Cardiac muscle cell (in vitro differentiated cells and primary cell): ENCODE results near the gene PGAM5. TPM values are rescaled to one million over a fixed set of nuclear protein-coding genes. Genes with fewer than 3 reads are reported as not detected.
A peak's percentile ranks its signal among the peaks of the same experiment; 100 is the strongest.

ENCODE experiments used
- DNase-seq, 2 donors: peaks; one replicate each; pipeline versions ENCODE4 v3.0.0 to v3.0.0-alpha.2; 2010 to 2017; ENCODE audit warnings: low read depth in 1 of 2, low spot score in 1 of 2
- H3K27ac ChIP-seq: fragments of 200-600 bp; sonication (generic); 2 replicates; pipeline ENCODE4 v1.5.1; 2016
- H3K27me3 ChIP-seq: fragments of 200-600 bp; sonication (generic); 2 replicates; pipeline ENCODE4 v1.6.0; 2016; ENCODE audit warnings: control low read depth
- H3K36me3 ChIP-seq: fragments of 200-600 bp; sonication (generic); 2 replicates; pipeline ENCODE4 v1.5.1; 2016; ENCODE audit warnings: control low read depth
- H3K4me1 ChIP-seq: fragments of 200-600 bp; sonication (generic); 2 replicates; pipeline ENCODE4 v1.8.1; 2017; ENCODE audit warnings: low read depth, mild to moderate bottlenecking, mixed run types
- H3K4me3 ChIP-seq: fragments of 200-600 bp; sonication (generic); 2 replicates; pipeline ENCODE4 v1.5.1; 2016; ENCODE audit warnings: mild to moderate bottlenecking
- H3K9me3 ChIP-seq: fragments of 200-600 bp; sonication (generic); 2 replicates; pipeline ENCODE4 v1.5.1; 2017; ENCODE audit warnings: low read depth, mild to moderate bottlenecking, control low read depth
- CTCF ChIP-seq: IDR thresholded peaks from 2 replicates; pipeline ENCODE4 v1.5.1; 2012; ENCODE audit warnings: low read depth, mild to moderate bottlenecking, low read length
- polyA plus RNA-seq: library from polyadenylated mRNA; unstranded; fragments of >200 nt; fragmentation: Nextera tagmentation; extraction: Ambion mirVana; gene quantifications from 2 replicates; pipeline ENCODE4 v1.2.1, GENCODE V29; 2016
- total RNA-seq: library from RNA; depleted of rRNA; stranded (reverse); fragments of >200 nt; gene quantifications from 2 replicates; pipeline ENCODE4 v1.2.3, GENCODE V29; 2016

Gene PGAM5
- total and polyA plus RNA-seq, 2 experiments from 2014 or later = 23.8 to 28.5 TPM

GRCh38 chr12:132766380-132767085, 55.9 kb downstream of the PGAM5 start:
- H3K4me1 ChIP-seq = peaks cover 8% of the 10 kb centered on the region
- H3K27me3 ChIP-seq = no peaks in the 10 kb centered on the region
- H3K27ac ChIP-seq = peak overlapping the region; percentile 84
- TF ChIP-seq CTCF = no peak
- peaks cover 9% of the 10 kb centered on the region for H3K36me3 ChIP-seq
- peak; percentile 38 to 68 for DNase-seq
- no peaks in the 10 kb centered on the region for H3K9me3 ChIP-seq
- H3K4me3 ChIP-seq = no peak overlapping the region

- Histone ChIP-seq H3K36me3 (peaks cover 40% of the 10 kb centered on the region), H3K27ac (no peak overlapping the region), H3K9me3 (no peaks in the 10 kb centered on the region), H3K27me3 (no peaks in the 10 kb centered on the region), H3K4me1 (peaks cover 5% of the 10 kb centered on the region), H3K4me3 (no peak overlapping the region)
- no peak for TF ChIP-seq CTCF
- no peak for DNase-seq
Measured at GRCh38 chr12:132771126-132771838, 60.6 kb downstream of the PGAM5 start.

Other genes with a start within 250 kb of the PGAM5 start
- 19.9 and 37.3 TPM in 2 replicates for gene FBRSL1, start 220.7 kb upstream of the PGAM5 start, total RNA-seq
- 45.0 and 52.9 TPM in 2 replicates for gene FBRSL1, start 220.7 kb upstream of the PGAM5 start, polyA plus RNA-seq
- gene LRCOL1, start 100.3 kb upstream of the PGAM5 start, total RNA-seq = not detected in 2 replicates
- gene LRCOL1, start 100.3 kb upstream of the PGAM5 start, polyA plus RNA-seq = not detected in 2 replicates
- gene P2RX2, start 92.1 kb upstream of the PGAM5 start, total RNA-seq = not detected in 2 replicates
- gene P2RX2, start 92.1 kb upstream of the PGAM5 start, polyA plus RNA-seq = not detected in 2 replicates
- gene POLE, start 23.5 kb upstream of the PGAM5 start, total RNA-seq = 20.1 and 46.1 TPM in 2 replicates
- gene POLE, start 23.5 kb upstream of the PGAM5 start, polyA plus RNA-seq = 13.3 and 19.3 TPM in 2 replicates
- 41.6 and 87.8 TPM in 2 replicates for gene PXMP2, start 23.3 kb upstream of the PGAM5 start, total RNA-seq
- 70.1 and 111 TPM in 2 replicates for gene PXMP2, start 23.3 kb upstream of the PGAM5 start, polyA plus RNA-seq
- gene ANKLE2, start 51.0 kb downstream of the PGAM5 start, total RNA-seq = 37.2 and 37.9 TPM in 2 replicates
- gene ANKLE2, start 51.0 kb downstream of the PGAM5 start, polyA plus RNA-seq = 27.8 and 37.1 TPM in 2 replicates
- gene GOLGA3, start 118.0 kb downstream of the PGAM5 start, total RNA-seq = 40.4 and 50.8 TPM in 2 replicates
- gene GOLGA3, start 118.0 kb downstream of the PGAM5 start, polyA plus RNA-seq = 12.2 and 15.3 TPM in 2 replicates
- 30.6 and 36.3 TPM in 2 replicates for gene CHFR, start 176.8 kb downstream of the PGAM5 start, total RNA-seq
- gene CHFR, start 176.8 kb downstream of the PGAM5 start, polyA plus RNA-seq = 29.4 and 30.0 TPM in 2 replicates
- gene ZNF605, start 245.5 kb downstream of the PGAM5 start, total RNA-seq = 6.6 and 13.3 TPM in 2 replicates
- 8.2 and 10.1 TPM in 2 replicates for gene ZNF605, start 245.5 kb downstream of the PGAM5 start, polyA plus RNA-seq